GM19438 (cell line): Measurements from ENCODE around the gene MYEF2.

Source experiments
- ATAC-seq: cut with Tn5 transposase; IDR thresholded peaks from one replicate; pipeline ENCODE4 v1.9.1; 2021; ENCODE audit warnings: low read depth; ENCODE audit not compliant: unreplicated experiment

The MYEF2 gene, protein sequence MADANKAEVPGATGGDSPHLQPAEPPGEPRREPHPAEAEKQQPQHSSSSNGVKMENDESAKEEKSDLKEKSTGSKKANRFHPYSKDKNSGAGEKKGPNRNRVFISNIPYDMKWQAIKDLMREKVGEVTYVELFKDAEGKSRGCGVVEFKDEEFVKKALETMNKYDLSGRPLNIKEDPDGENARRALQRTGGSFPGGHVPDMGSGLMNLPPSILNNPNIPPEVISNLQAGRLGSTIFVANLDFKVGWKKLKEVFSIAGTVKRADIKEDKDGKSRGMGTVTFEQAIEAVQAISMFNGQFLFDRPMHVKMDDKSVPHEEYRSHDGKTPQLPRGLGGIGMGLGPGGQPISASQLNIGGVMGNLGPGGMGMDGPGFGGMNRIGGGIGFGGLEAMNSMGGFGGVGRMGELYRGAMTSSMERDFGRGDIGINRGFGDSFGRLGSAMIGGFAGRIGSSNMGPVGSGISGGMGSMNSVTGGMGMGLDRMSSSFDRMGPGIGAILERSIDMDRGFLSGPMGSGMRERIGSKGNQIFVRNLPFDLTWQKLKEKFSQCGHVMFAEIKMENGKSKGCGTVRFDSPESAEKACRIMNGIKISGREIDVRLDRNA

DNA sequence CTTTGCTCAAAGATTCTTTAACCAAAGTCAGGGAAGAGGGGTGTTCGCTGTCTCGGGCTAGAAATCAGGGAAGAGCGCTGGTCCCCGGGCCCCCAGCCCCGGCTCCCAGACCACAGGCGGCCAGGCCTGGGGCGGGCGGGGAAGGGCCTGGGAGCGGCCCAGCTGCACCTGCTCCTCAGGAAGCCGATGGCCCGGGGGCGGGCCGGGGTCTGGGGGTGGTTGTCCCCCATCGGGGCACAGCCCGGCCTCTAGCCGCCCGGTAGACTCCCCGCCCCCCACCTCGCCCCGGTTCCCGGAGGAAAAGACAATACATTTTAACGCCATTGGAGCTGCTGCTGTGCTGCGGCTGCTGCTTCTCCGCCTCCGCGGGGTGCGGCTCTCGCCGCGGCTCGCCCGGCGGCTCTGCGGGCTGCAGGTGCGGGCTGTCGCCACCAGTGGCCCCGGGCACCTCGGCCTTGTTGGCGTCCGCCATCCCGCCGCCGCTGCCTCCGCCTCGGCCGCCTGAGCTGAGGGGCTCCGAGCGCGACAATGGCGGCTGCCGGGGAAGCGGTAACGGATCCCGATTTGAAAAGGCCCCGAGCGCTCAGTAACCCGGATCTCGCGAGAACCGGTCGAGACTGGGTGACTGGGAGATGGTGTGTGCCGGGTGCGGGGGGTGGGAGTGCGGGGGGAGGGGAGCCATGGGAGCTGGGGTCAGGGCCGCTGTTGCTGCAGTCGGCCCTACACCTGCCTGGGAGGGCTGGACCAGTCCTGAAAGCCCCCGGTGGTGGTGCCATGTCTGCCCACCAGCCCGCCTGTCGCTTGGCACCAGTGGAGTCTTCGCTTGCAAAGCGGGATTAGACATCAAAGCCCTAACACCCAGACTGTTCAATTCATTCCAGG lies at the start of gene MYEF2:
TSS of gene MYEF2 (minus strand) at position 530 of the 882 bp plus-strand sequence. CDS start at position 472, 58 bp downstream.
- peak; percentile 73 for ATAC-seq

DNA sequence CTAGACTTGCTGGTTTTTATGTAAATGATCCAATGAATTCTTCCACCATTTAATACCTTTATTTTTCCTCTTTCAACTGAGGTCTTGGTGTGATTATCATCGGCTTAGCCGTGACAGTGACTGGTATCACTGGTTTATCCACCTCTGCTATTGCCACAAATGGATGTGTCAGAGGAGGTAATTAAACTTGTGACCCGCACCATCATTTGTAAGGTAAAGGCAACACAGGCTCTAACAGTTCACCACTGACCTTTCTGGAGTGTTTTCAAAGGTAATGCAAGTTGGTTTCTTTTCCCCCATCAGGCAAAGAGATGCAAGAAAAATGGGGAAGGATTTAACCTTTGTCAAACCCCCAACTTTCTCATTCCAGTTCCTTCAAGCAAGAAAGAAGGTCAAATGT lies 47.7 kb upstream of the MYEF2 start:
- ATAC-seq, result no peak

DNA sequence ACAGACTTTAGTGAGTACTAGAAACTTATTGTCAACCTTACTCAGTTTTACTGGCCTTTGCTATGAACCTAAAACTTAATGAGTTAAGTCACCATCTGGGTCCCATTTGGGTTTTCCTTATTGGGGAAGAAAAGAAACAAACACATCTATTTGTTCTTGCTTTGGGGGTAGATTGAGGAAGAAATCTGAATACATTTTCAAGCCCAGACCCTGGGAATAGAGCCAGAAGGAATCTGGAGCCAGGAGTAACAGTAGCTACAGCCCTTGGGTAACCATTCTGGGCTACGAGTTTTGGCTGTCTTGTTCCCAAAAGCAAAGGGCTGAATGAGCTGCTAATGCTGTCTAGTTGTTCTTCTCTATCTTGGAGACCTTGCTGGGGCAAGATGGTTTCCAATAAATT lies 44.5 kb upstream of the MYEF2 start:
- no peak for ATAC-seq

DNA sequence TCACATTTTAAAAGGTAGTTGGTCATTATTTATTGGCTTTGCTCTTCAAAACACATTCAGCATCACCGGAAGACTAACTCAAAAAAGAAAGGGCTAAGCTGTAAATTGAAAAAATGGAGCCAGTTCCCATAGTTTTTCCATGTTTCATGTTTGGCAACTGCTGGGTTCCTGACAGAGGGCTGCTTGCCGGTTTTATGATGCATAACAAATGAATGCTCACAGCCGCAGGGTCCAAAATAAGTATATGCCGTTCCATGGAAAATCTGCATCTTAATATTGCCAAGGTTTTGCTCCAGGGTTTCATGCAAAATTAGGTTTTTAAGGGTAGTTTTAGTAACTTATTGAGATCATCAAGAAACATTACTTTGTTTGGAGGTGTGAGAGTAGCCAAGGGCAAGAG lies 43.8 kb upstream of the MYEF2 start:
- ATAC-seq, result no peak

DNA sequence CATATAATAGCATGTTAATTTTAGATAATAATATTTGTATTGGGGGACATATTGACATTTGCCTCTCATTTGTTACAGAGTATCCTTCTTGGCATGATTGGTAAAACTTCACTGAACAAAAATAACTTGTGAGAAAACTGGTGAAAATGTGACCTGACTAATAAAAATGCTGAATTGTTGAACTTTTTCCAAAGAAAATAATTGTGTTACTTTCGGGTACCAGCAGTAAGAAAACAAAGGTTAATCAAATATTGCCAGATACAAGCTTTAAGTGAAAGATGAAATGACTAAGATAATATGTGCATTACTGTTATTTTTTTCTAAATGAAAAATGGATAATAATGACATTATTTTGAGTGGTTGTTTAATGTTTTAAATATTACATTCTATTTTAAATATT lies 43.2 kb upstream of the MYEF2 start:
- no peak for ATAC-seq

DNA sequence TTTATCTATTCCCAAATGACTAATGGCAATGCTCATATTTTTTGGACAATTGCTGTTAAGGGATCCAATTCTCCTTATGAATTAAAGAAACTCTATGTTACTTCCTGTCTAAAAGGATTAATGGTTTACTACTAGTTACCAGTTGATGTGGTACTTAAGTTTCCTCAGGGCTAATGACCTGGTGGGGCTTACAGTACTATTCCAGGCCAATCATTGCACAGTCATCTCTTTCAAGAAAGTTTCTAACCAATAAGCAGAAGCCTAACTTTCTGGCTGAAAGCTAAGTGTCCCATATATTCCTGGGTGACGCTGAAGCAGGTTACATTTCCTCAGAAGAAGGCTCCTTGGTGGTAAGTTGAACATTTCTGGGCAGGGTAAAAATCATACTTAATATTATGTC lies 27.9 kb upstream of the MYEF2 start, which contains the start of gene SLC12A1:
TSS of gene SLC12A1 (plus strand) at position 322 of the 400 bp plus-strand sequence. CDS start 1,418 bp downstream, outside the sequence.
- no peak for ATAC-seq

DNA sequence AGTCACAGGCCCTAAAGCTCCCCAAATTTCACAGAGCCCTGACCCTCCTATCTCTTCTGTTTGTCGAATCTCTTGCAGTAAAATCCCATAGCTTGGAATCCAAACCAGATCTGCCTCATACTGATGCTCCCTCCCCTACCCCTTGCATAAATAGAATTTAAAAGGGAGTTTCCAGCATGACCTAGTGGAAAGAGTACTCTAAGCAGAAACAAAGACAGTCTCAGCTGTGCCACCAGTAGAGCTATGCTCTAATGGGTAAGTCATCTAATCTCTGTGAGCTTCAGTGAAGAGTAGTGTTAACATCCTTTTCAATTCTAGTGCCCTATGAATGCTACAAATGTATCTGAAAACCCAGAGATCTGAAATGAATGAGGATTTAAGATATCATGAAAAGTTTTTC lies 24.0 kb upstream of the MYEF2 start:
- ATAC-seq, result no peak

DNA sequence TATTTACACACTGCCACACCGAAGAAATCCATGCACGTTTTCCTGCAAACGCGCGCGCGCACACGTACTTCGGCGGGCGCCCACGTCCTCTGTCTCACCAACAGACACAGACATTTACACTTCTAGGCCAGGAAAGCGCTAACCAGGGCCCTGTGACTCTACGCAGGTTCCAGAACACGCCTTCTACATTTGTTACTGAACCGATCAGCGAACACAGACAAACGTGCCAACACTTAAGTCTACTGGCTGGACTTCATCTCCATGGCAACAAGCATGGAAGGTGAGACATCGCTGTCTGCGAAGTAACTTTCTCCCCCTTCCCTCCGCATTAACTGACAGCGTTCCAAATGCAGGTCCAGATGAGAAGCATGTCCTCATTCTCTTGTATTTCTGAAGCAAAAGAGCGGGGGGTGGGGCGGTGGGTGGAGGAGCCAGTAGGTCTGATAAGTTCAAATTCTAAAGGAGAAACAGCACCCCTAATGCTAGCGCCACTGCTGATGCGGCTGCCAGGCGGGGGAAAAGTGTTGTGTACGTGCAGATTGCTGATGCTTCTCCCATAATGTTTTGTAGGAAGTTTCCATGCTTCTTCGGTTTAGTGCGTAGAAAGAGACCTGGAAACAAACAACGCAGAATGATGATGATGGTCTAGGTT lies 13.6 kb upstream of the MYEF2 start, which contains the start of gene CTXN2:
TSS of gene CTXN2 (plus strand) at position 92 of the 652 bp plus-strand sequence. CDS start 9,636 bp downstream, outside the sequence.
- no peak for ATAC-seq

DNA sequence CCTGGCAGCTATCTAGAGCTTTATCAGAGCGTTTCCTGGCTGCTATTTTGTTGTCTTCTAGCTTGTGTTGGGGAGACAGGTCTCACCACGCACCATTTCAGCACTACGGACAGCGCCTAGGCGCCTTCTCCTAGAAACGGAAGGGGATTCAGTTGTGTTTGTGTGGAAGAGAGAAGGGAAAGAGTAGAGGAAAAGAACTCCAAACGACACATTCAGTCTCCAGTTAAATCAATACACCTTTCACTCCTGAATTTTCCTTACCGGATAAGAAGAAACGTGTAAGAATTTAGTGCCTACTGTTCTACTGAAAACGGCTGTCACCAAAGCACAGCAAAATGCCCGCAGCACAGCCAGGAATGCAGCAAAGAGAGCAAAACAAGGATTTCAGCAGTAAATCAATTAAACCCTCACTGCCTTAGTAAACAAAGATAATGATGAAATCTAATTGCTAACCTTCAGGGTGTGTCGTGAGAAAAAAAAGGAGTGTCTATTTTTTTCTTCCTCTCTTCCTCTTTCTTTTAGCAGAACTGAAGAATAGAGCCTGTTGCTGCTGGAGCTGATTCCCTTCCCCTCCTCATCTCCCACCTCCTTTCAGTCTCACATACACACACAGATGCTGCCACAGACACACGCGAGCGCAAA lies 13.0 kb upstream of the MYEF2 start:
- ATAC-seq, result no peak

DNA sequence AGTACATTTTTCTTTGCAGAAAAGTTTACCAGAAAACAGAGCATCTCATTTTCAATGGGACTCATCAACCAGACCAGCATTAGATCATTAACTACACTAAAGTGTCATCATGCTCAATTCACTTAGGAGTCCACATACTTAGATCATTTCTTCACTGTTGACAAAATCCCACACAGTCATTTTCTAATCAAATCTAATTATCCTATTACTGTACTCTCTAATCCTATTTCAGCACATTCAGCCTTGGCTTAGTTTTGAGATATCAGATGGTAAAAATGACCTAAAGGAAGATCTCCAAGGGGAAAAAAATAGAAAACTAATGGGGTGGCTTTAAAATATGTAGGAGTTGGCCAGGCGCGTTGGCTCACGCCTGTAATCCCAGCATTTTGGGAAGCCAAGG lies 8.2 kb upstream of the MYEF2 start:
- no peak for ATAC-seq

DNA sequence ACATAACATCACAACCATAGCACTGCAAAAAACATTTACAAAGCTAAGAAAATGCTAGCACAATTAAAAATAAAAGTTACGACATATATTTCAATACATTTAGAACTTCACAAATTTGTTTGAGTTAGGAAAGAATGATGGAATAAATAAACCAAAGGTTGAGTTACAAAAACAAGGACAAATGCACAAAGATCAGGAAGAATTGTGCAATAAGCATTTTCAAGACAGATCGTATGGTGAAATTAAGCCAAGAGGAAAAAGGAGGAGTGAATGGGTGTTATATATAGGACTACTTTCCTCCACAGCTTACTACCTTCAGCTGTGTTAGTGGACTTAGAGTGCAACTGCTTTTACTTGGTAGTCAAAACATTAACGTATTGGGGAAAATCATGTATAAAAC lies 7.4 kb upstream of the MYEF2 start:
- ATAC-seq, result no peak

DNA sequence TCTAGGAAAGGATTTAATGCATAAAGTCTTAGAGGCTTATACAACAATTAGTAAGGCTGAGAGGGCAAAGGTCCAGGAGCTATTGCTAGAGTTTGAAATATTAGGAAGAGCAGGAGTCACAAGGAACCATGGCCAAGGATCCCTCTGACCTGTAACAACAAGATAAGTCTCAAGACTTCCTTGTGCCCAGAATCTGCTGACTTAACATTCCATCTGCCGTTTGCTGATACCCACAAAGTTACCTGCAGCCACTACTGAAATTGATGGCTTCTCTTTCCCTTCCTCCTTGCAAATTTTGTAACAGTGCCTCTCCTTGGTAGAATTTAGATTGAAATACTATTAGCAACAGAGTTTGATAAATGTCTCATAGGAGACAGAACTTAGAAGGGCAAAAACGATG lies 4.7 kb upstream of the MYEF2 start:
- ATAC-seq, result no peak

DNA sequence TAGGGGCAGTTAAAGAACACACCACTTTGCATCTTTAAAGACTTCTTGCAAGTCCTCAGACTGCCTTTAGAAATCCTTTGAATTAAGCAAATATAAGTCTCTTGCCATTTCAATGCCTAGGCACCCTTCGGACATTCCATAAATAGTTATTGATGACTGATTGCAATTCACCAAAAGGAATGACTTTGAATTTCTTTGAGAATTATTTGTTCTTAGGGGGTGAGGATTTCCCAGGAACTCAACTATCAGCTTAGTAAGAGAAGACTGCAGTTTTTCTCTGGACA lies 495 bp upstream of the MYEF2 start:
- ATAC-seq, result no peak

DNA sequence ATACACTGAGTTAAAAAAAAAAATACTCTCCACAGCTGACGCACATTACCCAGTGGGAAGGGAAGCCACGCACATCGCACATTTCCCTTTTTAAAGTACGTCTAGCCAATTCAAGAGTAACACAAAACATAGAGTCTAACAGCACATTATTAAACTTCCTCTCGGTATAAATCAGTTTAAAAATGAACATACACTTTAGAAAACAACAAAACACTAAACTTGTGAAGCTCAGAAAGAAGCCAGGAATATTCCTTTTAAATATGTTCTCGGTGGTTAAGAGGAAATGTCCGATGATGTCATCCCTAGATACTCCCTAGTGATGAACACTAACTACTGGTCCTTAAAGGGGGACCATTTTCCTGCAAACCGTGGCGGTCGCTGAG lies 721 bp downstream of the MYEF2 start:
- peak; percentile 58 for ATAC-seq

DNA sequence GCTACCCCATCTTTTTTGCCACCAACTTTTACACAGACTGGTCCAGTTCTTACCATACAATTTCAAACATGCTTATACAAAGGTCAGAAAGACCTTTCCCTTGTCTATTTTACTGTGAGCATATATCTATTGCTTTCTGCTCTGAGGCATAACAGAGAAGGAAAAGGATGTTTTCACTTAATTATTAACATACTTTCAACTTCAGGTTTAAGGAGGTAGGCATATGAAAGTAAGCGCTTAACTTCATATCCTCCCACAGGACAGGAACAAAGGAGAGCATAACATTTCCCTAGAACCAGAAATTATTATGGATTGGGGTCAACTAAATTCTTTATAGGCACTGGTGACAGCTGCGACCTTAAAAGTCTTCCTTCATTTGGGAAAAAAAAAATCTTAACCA lies 1.1 kb downstream of the MYEF2 start:
- ATAC-seq, result no peak

DNA sequence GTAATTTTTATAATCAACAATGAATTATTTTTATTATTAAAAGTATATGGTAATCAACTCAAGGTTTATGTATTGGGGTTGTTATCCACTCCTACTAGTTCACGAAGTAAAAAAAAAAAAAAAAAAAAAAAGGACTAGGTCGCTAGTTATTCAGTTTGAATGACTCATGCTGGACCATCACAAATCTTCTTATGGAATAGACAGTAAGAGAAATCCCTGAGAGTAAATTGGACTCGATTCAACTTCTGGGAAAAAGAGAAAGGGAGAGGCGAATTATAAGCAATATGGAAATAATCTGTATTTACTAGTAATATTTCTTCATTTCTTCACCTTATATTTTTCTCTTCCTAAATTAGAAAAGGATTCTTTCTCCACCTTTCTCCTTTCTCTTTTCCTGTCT lies 2.0 kb downstream of the MYEF2 start:
- ATAC-seq, result no peak

DNA sequence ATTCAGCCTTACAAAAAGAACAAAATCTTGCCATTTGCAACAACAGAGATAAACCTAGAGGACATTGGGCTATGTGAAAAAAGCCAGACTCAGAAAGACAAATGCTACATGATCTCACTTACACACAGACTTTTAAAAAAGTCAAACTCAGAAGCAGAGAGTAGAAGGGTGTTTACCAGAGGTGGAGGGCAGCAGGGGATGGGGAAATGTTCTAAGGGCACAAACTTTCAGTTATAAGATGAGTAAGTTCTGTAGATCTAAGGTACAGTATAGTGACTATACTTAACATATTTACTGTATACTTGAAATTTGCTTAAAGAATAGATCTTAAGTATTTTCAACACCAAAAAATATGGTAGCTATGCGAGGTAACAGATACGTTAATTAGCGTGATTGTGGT lies 3.0 kb downstream of the MYEF2 start:
- ATAC-seq, result no peak

DNA sequence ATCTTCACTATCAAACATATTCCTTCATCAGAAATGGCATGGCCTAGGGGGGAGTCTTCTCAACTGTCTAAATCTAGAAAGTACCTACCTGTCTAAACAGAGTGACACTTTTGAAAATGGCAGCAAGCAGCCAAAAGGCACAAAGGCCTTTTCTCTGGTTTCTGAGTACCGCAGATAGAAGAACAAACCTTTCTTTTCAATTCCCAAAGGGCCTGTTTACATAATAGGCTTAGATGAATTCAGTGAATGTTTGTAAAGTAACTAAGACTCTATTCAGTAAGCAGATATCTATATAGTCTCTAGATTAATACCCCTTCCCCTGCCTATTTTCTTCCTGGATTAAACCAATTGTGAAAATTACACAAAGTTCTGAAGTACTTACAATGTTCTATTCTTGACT lies 7.1 kb downstream of the MYEF2 start:
- no peak for ATAC-seq

DNA sequence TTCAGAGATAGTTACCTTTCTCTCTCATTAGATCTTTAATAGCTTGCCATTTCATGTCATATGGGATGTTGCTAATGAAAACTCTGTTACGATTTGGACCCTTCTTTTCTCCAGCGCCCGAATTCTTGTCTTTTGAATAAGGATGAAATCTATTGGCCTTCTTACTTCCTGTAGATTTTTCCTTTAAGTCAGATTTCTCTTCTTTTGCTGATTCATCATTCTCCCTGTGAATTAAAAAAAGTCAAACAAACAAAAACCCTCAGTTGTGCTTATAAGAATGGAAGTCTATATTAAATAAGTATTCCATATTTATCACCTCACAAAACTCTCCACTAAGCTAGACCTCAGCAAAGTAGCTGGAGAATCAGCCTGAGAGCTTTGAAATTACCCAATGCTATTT lies 9.5 kb downstream of the MYEF2 start:
- ATAC-seq, result no peak

DNA sequence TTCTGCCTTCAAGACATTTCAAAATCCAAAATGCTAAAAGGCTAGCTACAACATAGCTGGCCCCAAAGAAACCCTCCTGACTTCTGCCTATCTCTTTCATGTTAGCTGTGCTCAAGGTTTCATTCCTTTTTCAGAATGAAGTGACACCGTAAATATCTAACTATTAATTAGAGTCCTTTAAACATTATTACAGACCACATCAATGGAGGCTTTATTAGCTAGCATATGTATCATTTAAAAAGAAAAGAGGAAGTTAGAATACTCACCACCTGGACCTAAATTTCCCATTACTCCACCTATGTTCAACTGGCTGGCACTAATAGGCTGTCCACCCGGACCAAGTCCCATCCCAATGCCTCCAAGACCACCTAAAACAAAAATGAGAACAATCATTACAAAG lies 24.6 kb downstream of the MYEF2 start:
- ATAC-seq, result no peak
